Esophagus squamous epithelium (tissue), 4 donors: ENCODE results near the gene IQCE.
A peak's percentile ranks its signal among the peaks of the same experiment; 100 is the strongest.

Experiments used
- POLR2A ChIP-seq, 4 donors: fragments of 450-650 bp; IDR thresholded peaks; one replicate each; pipeline ENCODE4 v1.6.1; 2017; ENCODE audit warnings: antibody characterized with exemption in 4 of 4, mild to moderate bottlenecking in 4 of 4, moderate library complexity in 3 of 4
- TF ChIP-seq, protein P1 (sequence below), 6 experiments: fragments of 450-650 bp in 4 of 6; fragments of 200-600 bp in 2 of 6; sonication (generic) in 2 of 6; IDR thresholded peaks; one replicate each; pipeline ENCODE4 v1.5.1; 2016 to 2019; ENCODE audit warnings: antibody characterized with exemption in 6 of 6, mild to moderate bottlenecking in 4 of 6, moderate library complexity in 4 of 6

GRCh38 chr7:2637505-2638223 is 78.9 kb downstream of the IQCE start:
- TF ChIP-seq, protein P1, sequence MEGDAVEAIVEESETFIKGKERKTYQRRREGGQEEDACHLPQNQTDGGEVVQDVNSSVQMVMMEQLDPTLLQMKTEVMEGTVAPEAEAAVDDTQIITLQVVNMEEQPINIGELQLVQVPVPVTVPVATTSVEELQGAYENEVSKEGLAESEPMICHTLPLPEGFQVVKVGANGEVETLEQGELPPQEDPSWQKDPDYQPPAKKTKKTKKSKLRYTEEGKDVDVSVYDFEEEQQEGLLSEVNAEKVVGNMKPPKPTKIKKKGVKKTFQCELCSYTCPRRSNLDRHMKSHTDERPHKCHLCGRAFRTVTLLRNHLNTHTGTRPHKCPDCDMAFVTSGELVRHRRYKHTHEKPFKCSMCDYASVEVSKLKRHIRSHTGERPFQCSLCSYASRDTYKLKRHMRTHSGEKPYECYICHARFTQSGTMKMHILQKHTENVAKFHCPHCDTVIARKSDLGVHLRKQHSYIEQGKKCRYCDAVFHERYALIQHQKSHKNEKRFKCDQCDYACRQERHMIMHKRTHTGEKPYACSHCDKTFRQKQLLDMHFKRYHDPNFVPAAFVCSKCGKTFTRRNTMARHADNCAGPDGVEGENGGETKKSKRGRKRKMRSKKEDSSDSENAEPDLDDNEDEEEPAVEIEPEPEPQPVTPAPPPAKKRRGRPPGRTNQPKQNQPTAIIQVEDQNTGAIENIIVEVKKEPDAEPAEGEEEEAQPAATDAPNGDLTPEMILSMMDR (IDR thresholded peaks at IDR 0.05): no peak
- peak in 1 of 4 donors; percentile 7 for TF ChIP-seq POLR2A (IDR thresholded peaks at IDR 0.05)
